ENCODE data around the gene C5orf46.

The C5orf46 gene

DNA sequence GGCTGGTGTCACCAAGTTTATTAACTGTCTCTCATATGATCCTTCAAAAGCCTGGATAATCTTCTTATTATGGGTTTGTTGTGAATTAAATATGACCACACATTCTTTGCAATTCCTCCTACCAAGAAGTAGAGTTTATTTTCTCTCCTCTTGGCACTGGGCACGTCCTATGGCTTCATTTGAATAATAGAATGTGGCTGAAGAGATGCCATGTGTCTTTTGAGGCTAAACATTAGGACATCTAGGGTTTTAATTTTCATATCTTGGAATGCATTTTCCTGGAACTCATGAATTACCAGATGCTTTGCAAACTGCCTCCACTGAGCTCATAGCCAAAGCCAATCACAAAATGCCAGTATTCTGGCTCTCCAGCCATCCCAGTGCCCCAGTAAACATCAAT lies 47.8 kb downstream of the C5orf46 start:
- no peak for DNase-seq (ENCODE audit: low read depth in 2 of 2)

DNA sequence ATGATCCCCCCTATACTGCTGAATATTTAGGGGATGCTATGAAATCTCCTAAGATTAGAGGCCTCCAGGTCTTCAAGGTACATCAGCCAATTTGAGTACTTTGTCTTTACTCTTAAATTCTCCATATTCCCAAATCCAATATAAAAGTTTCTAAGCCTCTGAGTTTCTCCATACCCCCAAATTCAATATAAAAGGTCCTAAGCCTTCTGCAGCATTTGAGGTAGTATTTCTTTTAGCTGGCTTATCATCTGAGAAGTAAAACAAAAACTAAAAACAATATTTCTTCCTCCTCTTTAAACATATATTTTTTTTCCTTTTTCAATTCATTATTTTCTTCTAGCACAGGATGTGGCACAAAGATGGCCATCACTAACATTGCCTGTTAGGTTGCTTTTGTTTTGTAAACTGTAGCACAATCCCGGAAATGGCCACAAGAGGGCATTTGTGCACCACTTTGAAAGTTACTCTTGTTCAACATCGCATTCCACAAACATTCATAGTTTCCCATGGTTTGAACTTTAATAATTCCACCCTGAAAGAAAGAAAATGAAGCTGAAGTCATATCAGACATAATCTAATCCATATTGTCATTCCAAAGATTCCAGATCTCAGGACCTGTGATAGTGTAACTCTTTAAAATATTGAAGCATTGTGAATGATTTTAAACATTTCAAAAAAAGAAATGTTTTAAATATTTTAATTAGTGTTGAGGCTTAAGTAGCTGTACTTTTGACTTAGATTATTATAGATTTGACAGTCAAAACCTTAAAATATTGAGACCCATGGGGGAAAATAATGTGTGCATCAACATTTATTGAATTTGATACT lies 48.8 kb downstream of the C5orf46 start:
- DNase-seq (ENCODE audit: low read depth in 2 of 2): peak in 1 of 2 donors; percentile 3

DNA sequence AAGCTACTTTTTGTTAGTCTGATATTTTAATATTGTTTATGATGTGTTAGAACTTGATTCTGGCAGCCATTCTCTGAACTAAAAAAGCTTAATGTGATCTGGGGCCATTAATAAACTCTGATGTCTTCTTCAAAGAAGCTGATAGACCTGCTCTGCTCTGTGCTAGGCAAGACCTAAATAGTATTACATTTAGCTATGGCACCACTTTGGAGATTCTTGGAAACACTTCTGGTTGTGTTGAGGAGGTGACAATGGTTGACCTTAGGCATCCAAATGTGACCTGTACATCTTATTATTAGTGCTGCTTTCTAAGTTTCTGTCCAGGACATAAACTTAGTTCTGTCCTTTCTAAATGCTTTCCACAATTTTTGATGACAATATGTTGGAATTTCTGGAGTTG lies 49.5 kb downstream of the C5orf46 start:
- no peak for DNase-seq (ENCODE audit: low read depth in 2 of 2)

DNA sequence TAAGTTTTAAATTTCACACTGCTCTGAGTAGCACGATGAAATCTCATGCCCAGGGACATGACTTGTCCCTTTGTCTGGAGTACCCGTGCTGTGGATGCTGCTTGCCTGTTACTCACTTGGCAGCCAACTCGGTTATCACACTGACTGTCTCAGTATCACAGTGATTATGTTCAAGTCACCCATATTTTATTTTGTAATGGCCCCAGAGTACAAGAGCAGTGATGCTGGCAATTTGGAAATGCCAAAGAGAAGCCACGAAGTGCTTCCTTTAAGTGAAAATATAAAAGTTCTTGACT lies 50.6 kb downstream of the C5orf46 start:
- DNase-seq (ENCODE audit: low read depth in 2 of 2): no peak

DNA sequence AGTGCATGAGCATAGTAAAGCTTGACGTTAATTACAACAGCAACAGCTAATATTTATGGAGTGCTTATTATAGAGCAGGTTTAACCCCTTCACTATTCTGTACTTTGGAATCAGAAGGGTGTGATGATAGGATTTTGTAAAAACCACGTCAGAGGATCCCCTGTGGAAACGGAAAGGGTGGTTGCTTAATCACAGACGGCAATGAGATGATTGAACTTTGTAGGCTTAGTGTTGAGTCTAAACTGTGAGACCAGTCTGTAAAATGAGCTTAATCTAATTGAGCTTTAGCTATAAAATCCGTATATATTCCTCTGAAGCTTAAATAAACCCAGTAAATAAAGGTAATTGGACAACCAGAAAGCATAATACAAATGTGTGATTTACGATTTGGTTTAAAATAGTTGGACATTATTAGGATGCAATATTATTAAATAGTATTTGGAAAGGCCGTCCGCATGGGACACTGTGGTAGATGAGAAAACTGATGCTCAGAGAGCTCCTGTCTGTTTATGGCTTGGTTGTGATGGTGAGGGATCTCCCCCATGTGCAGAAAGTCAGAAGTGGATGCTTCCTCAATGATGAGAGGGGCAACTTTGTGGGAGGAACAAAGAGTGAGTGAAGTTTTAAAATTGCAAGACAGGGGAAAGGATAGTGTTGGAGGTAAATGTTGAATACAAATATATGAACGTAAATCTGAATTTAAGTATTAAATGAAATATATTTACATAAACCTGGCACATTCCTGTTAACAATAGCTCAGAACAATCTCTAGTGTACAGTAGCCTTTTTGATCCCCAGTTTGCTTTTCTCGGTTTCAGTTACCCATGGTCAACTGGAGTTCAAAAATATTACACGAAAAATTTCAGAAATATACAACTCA lies 51.2 kb downstream of the C5orf46 start:
- no peak for DNase-seq (ENCODE audit: low read depth in 2 of 2)

DNA sequence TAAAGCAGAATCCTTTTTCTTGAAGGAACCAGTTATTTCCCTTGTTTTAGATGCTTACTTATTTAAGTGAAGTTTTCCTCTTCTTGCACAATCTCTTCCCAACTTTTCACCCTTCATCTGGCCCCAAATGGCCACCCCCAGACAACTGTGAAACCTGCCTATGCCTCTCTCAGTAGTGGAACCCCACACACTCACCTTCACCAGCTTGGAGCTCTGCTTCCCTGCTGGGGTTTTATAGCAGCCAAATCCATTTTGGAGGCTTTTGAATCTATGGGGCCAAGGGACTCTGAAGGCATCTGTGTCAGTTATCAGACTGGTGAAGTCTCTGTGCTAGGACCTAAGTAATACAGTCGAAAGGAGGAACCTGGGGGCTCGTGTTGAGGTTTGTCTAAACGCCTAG lies 52.0 kb downstream of the C5orf46 start:
- DNase-seq (ENCODE audit: low read depth in 2 of 2): no peak

DNA sequence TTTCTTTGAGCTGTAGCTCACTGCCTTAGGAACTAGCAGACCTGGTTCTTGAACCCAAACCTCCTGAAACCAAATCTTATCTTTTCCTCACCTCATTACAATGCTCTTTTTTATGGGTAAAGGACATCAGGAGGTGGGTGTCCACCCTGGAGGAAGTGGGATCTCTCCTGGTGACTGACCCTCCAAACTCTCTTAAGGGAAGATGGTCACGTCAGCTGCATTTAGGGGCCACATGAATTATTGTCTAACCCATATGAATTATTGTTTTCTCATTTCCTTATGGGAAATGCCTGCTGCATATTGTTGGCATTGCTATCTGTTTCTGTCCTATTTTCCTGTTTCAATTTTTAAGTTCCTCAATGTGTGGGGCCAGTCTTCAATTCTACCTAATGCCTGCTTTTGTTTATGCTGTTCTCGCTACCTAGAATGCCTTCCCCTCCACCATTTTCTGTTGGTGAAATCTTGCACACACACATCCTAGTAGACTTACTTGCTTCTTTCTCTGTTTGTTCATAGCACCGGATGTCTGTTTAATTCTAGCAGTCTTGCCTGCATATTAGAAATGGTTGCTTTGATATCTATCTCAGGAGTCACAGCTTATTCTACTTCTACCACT lies 52.9 kb downstream of the C5orf46 start:
- no peak for DNase-seq (ENCODE audit: low read depth in 2 of 2)

DNA sequence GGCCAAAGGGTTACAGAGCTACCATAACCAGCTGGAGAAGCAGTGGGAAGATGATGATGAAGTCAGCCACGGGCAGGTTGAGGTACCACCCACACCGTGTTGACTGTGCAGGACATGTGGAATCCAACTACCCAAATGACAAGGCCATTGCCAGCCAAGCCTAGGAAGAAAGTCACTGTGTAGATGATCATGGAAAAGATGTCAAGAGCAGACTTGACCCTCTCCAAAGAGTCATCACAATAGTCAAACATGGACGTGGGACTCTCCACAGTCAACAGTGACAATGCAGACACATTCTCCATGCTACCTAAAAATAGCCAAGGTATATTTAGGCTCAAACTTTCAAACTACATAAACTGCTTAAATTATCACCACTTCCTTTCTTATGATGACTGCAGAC lies 54.0 kb downstream of the C5orf46 start:
- DNase-seq (ENCODE audit: low read depth in 2 of 2): no peak

DNA sequence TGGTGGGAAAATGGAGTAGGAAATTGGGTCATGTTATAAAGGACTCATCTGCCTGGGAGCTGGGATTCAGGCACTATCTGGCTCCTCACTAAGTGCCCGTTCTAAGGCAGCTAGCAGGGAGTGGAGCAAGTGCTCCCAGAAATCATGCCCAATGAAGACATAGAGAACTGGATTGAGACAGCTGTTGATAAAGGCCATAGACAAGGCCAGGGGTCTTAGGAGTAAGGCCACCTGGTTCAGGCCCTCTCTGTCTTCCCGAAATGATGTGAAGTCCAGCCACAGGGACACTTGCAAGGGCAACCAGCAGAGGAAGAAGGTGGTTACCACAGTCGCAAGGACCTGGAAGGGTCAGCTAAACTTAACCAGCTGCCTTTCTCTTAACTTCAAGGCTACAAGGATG lies 54.8 kb downstream of the C5orf46 start:
- no peak for DNase-seq (ENCODE audit: low read depth in 2 of 2)

DNA sequence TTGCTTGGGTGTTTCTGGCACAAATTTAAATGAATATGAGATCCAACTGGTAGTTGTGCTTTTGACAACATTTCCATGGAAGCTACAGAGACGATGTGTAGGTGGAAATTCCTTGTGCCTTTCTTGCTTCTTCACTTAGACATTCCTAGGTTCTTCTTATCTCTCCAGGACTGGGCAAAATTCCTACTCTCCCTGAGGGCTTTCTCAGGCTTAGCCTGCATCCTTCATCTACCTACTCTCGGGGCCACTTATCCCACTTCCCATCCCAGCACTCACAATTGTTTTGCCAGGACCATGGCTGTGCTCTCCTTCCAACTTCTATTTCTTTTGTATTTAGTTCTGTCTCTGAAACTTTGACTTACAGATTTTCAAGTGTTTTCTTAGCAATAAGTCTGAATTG lies 57.1 kb downstream of the C5orf46 start:
- DNase-seq (ENCODE audit: low read depth in 2 of 2): no peak

DNA sequence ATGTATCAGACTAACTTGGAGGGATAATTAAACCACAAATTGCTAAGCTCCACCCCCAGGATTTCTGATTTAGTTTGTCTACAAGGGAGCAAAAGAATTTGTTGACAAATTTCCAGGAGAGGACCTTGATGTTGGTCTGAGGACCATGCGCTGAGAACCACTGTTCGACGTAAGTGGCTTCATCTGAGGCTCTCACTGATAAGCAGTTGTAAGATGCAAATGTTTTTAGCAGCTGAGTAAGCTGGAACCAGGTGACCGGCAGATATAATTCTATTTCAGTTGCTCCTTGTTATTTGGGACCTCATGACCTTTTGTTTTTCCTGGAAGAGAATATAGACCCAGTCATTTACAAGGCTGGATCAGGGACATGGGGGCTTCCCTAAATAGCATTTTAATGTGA lies 60.7 kb downstream of the C5orf46 start:
- DNase-seq (ENCODE audit: low read depth in 2 of 2): no peak

DNA sequence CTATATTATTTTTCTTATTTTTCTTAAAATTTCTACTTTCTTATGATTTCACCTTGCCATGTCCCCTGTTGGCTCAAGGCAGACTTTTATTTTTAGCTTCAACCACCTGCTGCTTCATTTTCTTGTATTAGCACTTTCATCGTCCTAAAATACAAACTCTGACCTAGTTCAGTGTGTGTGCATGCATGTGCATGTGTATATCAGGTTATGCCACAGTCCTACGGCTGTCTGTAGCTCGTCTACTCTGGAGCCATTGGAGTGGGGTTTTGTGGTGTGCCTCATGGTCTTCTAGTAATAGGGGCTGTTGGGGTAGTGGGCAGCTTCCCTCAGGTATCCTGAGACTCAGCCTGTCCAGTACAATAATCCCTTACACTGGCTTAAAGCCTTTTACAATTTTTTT lies 61.5 kb downstream of the C5orf46 start:
- DNase-seq (ENCODE audit: low read depth in 2 of 2): no peak

DNA sequence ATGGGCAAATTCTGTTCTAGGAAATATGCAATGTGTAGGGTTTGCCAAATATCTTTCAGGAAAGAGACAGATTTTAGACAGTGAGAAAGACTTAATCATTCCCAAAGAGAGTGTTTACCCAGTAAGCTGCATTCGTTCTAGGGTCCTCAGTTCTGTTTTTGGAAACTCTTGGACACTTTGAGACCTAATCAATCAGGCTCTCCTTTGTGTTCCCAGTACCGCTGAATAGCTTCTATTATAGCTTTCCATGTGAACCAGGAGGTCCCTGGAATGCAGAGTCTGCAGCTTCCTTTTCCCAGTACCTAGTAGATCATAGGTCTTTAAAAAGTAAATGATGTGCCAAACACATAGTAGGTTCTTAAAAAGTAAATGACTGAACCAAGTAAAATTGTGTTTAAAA lies 63.5 kb downstream of the C5orf46 start:
- no peak for DNase-seq (ENCODE audit: low read depth in 2 of 2)
